ENCODE results near the gene PCNP. TPM values are rescaled to one million over a fixed set of nuclear protein-coding genes. Genes with fewer than 3 reads are reported as not detected.

PCNP gene
- total RNA-seq, 6 experiments from 2014 or later: 32.9 to 57.0 (median 46.6) TPM

GRCh38 chr3:101633186-101633585 lies 59.2 kb downstream of the PCNP start:
- H3K9me3 ChIP-seq: no peaks in the 10 kb centered on the region
- intact Hi-C loops (cut with DNase I): no loop called here
- no peak for DNase-seq
- no peak overlapping the region for H3K4me3 ChIP-seq
- H3K27me3 ChIP-seq: no peaks in the 10 kb centered on the region
- 82% methylated on average over 6 of the region's 10 CpGs for WGBS (ENCODE audit: insufficient coverage, low coverage, low lambda C conversion rate, missing lambda C conversion rate)
- H3K4me1 ChIP-seq: no peaks in the 10 kb centered on the region
- no peak for TF ChIP-seq POLR2A (IDR thresholded peaks at IDR 0.05)
- no peak for TF ChIP-seq CTCF (IDR thresholded peaks at IDR 0.05)
- no peak for ATAC-seq
- H3K27ac ChIP-seq: no peak overlapping the region
- H3K36me3 ChIP-seq: no peaks in the 10 kb centered on the region

GRCh38 chr3:101634591-101635196 lies 60.7 kb downstream of the PCNP start:
- TF ChIP-seq CTCF (IDR thresholded peaks at IDR 0.05) (no peak), POLR2A (IDR thresholded peaks at IDR 0.05) (no peak)
- Histone ChIP-seq H3K27me3 (no peaks in the 10 kb centered on the region), H3K4me1 (no peaks in the 10 kb centered on the region), H3K9me3 (no peaks in the 10 kb centered on the region), H3K4me3 (no peak overlapping the region), H3K27ac (no peak overlapping the region), H3K36me3 (no peaks in the 10 kb centered on the region)
- intact Hi-C loops (cut with DNase I): no loop called here
- no peak for ATAC-seq
- WGBS (ENCODE audit: insufficient coverage, low coverage, low lambda C conversion rate, missing lambda C conversion rate): 72% methylated on average over 6 of the region's 9 CpGs
- DNase-seq: no peak

GRCh38 chr3:101635345-101635744 lies 61.4 kb downstream of the PCNP start:
- H3K4me3 ChIP-seq: no peak overlapping the region
- no peak for TF ChIP-seq POLR2A (IDR thresholded peaks at IDR 0.05)
- no peak for DNase-seq
- no peaks in the 10 kb centered on the region for H3K36me3 ChIP-seq
- no peak for ATAC-seq
- no peaks in the 10 kb centered on the region for H3K27me3 ChIP-seq
- H3K9me3 ChIP-seq: no peaks in the 10 kb centered on the region
- intact Hi-C loops (cut with DNase I): no loop called here
- whole genome bisulfite sequencing (ENCODE audit: insufficient coverage, low coverage, low lambda C conversion rate, missing lambda C conversion rate): 69% methylated on average over 9 of the region's 9 CpGs
- no peaks in the 10 kb centered on the region for H3K4me1 ChIP-seq
- H3K27ac ChIP-seq: no peak overlapping the region

GRCh38 chr3:101635954-101636798 lies 62.2 kb downstream of the PCNP start:
- Histone ChIP-seq H3K36me3 (no peaks in the 10 kb centered on the region), H3K27ac (no peak overlapping the region), H3K4me3 (no peak overlapping the region), H3K9me3 (no peaks in the 10 kb centered on the region), H3K4me1 (no peaks in the 10 kb centered on the region), H3K27me3 (no peaks in the 10 kb centered on the region)
- intact Hi-C loops (cut with DNase I): no loop called here
- 42% methylated on average over 12 of the region's 18 CpGs for WGBS (ENCODE audit: insufficient coverage, low coverage, low lambda C conversion rate, missing lambda C conversion rate)
- no peak for TF ChIP-seq POLR2A (IDR thresholded peaks at IDR 0.05)
- TF ChIP-seq CTCF (IDR thresholded peaks at IDR 0.05): peak; percentile 40 to 61 (median 55)
- ATAC-seq (peak; percentile 73 to 85 (median 80)), DNase-seq (peak in 2 of 3 donors; percentile 55 to 57)

- Histone ChIP-seq H3K27me3 (no peaks in the 10 kb centered on the region), H3K9me3 (no peaks in the 10 kb centered on the region), H3K4me3 (no peak overlapping the region), H3K4me1 (no peaks in the 10 kb centered on the region), H3K27ac (no peak overlapping the region), H3K36me3 (no peaks in the 10 kb centered on the region)
- no peak for TF ChIP-seq CTCF (IDR thresholded peaks at IDR 0.05)
- no peak for TF ChIP-seq POLR2A (IDR thresholded peaks at IDR 0.05)
- intact Hi-C loops (cut with DNase I): no loop called here
- 81% methylated on average over 8 of the region's 10 CpGs for WGBS (ENCODE audit: insufficient coverage, low coverage, low lambda C conversion rate, missing lambda C conversion rate)
- no peak for DNase-seq
- no peak for ATAC-seq
Measured at GRCh38 chr3:101637451-101637850, 63.5 kb downstream of the PCNP start.
